GM10266 (cell line): ENCODE measurements around the gene NFKBIB.

ENCODE experiments used
- DNase-seq: peaks from one replicate; pipeline ENCODE4 v3.0.0; 2012; ENCODE audit errors: extremely low spot score
- CTCF ChIP-seq: IDR thresholded peaks from 2 replicates; pipeline ENCODE4 v1.5.1; 2012; ENCODE audit warnings: mild to moderate bottlenecking, low read depth; ENCODE audit not compliant: control insufficient read depth, insufficient read depth; ENCODE audit errors: missing control alignments

NFKBIB gene

GRCh38 chr19:38949580-38950367 is 50.0 kb downstream of the NFKBIB start:
- no peak for TF ChIP-seq CTCF
- DNase-seq, result peak; percentile 85

- no peak for DNase-seq
- TF ChIP-seq CTCF, result no peak
Measured at GRCh38 chr19:38951187-38951586, 51.4 kb downstream of the NFKBIB start.

GRCh38 chr19:38952395-38953165 is 52.8 kb downstream of the NFKBIB start:
- DNase-seq, result peak; percentile 71
- TF ChIP-seq CTCF, result peak; percentile 68

GRCh38 chr19:38953677-38954076 is 53.9 kb downstream of the NFKBIB start:
- TF ChIP-seq CTCF, result no peak
- peak; percentile 12 for DNase-seq

- DNase-seq, result no peak
- no peak for TF ChIP-seq CTCF
Measured at GRCh38 chr19:38956264-38956663, 56.5 kb downstream of the NFKBIB start.

GRCh38 chr19:38958301-38958700 is 58.5 kb downstream of the NFKBIB start:
- DNase-seq, result no peak
- no peak for TF ChIP-seq CTCF
